Subcutaneous adipose tissue (tissue), 4 donors: Measurements from ENCODE around the gene KIAA1328. TPM values are rescaled to one million over a fixed set of nuclear protein-coding genes. Genes with fewer than 3 reads are reported as not detected.

Experiments
- CTCF ChIP-seq: fragments of 450-650 bp; IDR thresholded peaks from one replicate; pipeline ENCODE4 v1.5.1; 2016; ENCODE audit warnings: low read depth, mild to moderate bottlenecking, control low read depth, antibody characterized with exemption, moderate library complexity
- total RNA-seq, 4 donors: library from RNA; depleted of rRNA; stranded (reverse); fragments of >200 nt; gene quantifications; one replicate each; pipeline ENCODE4 v1.1.0, GENCODE V29; 2016

KIAA1328 gene
- total RNA-seq, 4 donors from 2014 or later = 15.0 to 22.8 (median 18.9) TPM

GRCh38 chr18:36813824-36814223, 15.1 kb upstream of the KIAA1328 start:
- TF ChIP-seq CTCF = no peak

GRCh38 chr18:36814994-36815393, 13.9 kb upstream of the KIAA1328 start:
- no peak for TF ChIP-seq CTCF

GRCh38 chr18:36817039-36817438, 11.9 kb upstream of the KIAA1328 start:
- TF ChIP-seq CTCF = no peak

- TF ChIP-seq CTCF = no peak
These were observed 10.3 kb upstream of the KIAA1328 start for GRCh38 chr18:36818652-36819051.

- TF ChIP-seq CTCF = no peak
These were observed 9.3 kb upstream of the KIAA1328 start for GRCh38 chr18:36819621-36820020.

GRCh38 chr18:36821681-36822080, 7.2 kb upstream of the KIAA1328 start:
- TF ChIP-seq CTCF = no peak

GRCh38 chr18:36825526-36825925, 3.4 kb upstream of the KIAA1328 start:
- no peak for TF ChIP-seq CTCF
